ENCODE data around the gene ZFPM1. TPM values are rescaled to one million over a fixed set of nuclear protein-coding genes. Genes with fewer than 3 reads are reported as not detected.

Gene ZFPM1
- total RNA-seq, 1 experiment from 2014 or later = 14.6 TPM

GRCh38 chr16:88421301-88421700, 31.8 kb upstream of the ZFPM1 start:
- CTCF ChIA-PET = no interaction called here
- Histone ChIP-seq H3K27ac (ENCODE audit: low read depth, low read length) (no peak overlapping the region), H3K9me2 (ENCODE audit: insufficient read depth) (no peaks in the 10 kb centered on the region), H3K4me3 (replicated peaks in 1 of 2; ENCODE audit: low read depth in 1 of 2, low read length in 2 of 2) (no peak overlapping the region), H3K9me3 (ENCODE audit: control insufficient read depth in 1 of 2, insufficient read depth in 1 of 2, low read depth in 1 of 2, low read length in 2 of 2) (no peaks in the 10 kb centered on the region), H3K36me3 (ENCODE audit: control insufficient read depth in 1 of 2, insufficient read depth in 2 of 2, low read length in 2 of 2) (no peaks in the 10 kb centered on the region), H3K9ac (ENCODE audit: low read length) (no peak overlapping the region), H2AFZ (ENCODE audit: low read depth, low read length, poor library complexity, severe bottlenecking) (no peak overlapping the region), H3K79me2 (ENCODE audit: insufficient read depth, low read length) (no peaks in the 10 kb centered on the region), H3K27me3 (ENCODE audit: insufficient read depth, low read length) (no peaks in the 10 kb centered on the region), H3K4me2 (ENCODE audit: low read length) (no peak overlapping the region), H3K4me1 (ENCODE audit: control insufficient read depth in 1 of 2, insufficient read depth in 2 of 2, low read length in 2 of 2) (no peaks in the 10 kb centered on the region), H4K20me1 (ENCODE audit: insufficient read depth) (no peaks in the 10 kb centered on the region)
- intact Hi-C loops (cut with micrococcal nuclease) = no loop called here
- ATAC-seq (no peak), DNase-seq (ENCODE audit: low read depth, low spot score) (no peak)
- RAD21 ChIA-PET (ENCODE audit: low non-redundant PET in 1 of 2, low total read pairs in 2 of 2, uncharacterized antibody in 2 of 2, unreplicated experiment in 2 of 2) = no interaction called here
- TF ChIP-seq POLR2AphosphoS5 (IDR thresholded peaks at IDR 0.05; ENCODE audit: low read depth, low read length) (no peak), SIN3A (IDR thresholded peaks at IDR 0.05; ENCODE audit: low read depth) (no peak)
- BruUV-seq (replicated peaks) = no TSS peak
- POLR2A ChIA-PET = no interaction called here

DNA sequence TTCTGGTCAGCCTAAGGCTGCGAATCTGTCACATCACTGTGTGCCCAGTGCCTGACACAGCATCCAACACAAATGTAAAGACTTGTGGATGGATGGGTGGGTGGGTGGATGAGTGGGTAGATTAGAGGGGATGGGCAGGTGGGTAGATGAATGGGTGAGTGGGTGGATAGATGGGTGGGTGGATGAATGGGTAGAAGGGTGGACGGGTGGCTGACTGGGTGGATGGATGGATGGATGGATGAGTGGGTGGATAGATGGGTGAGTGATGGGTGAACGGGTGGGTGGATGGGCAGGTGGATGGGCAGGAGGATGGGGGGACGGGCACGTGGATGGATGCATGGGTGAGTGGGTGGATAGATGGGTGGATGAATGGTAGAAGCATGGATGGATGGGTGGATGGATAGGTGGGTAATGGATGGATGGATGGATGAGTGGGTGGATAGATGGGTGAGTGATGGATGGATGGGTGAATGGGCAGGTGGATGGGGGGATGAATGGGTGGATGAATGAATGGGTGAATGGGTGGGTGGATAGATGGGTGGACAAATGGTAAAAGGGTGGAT, 31.1 kb upstream of the ZFPM1 start:
- H3K9ac ChIP-seq (ENCODE audit: low read length) = no peak overlapping the region
- no peaks in the 10 kb centered on the region for H3K9me3 ChIP-seq (ENCODE audit: control insufficient read depth in 1 of 2, insufficient read depth in 1 of 2, low read depth in 1 of 2, low read length in 2 of 2)
- H3K79me2 ChIP-seq (ENCODE audit: insufficient read depth, low read length) = no peaks in the 10 kb centered on the region
- H3K36me3 ChIP-seq (ENCODE audit: control insufficient read depth in 1 of 2, insufficient read depth in 2 of 2, low read length in 2 of 2) = no peaks in the 10 kb centered on the region
- H3K4me3 ChIP-seq (replicated peaks in 1 of 2; ENCODE audit: low read depth in 1 of 2, low read length in 2 of 2) = no peak overlapping the region
- CTCF ChIA-PET = no interaction called here
- POLR2A ChIA-PET = no interaction called here
- no peaks in the 10 kb centered on the region for H3K9me2 ChIP-seq (ENCODE audit: insufficient read depth)
- H2AFZ ChIP-seq (ENCODE audit: low read depth, low read length, poor library complexity, severe bottlenecking) = no peak overlapping the region
- TF ChIP-seq ELF1 (IDR thresholded peaks at IDR 0.05; ENCODE audit: borderline replicate concordance, low read depth) (no peak), SIN3A (IDR thresholded peaks at IDR 0.05; ENCODE audit: low read depth) (no peak), TCF7L2 (IDR thresholded peaks at IDR 0.05; ENCODE audit: borderline replicate concordance, extremely low read depth, insufficient read depth, insufficient read length) (no peak), CBX3 (IDR thresholded peaks at IDR 0.05; ENCODE audit: low read depth) (no peak), ZNF274 (IDR thresholded peaks at IDR 0.05; ENCODE audit: low read depth, low read length) (no peak), ZFX (IDR thresholded peaks at IDR 0.05) (no peak), CTCF (IDR thresholded peaks at IDR 0.05 in 2 of 3, conservative IDR thresholded peaks at IDR 0.05 in 1 of 3; ENCODE audit: borderline replicate concordance in 1 of 3, insufficient read depth in 1 of 3, low read depth in 2 of 3, low read length in 2 of 3) (no peak), SRF (IDR thresholded peaks at IDR 0.05; ENCODE audit: low read depth) (no peak), SP1 (IDR thresholded peaks at IDR 0.05; ENCODE audit: low read depth) (no peak)
- TF ChIP-seq, protein P1, sequence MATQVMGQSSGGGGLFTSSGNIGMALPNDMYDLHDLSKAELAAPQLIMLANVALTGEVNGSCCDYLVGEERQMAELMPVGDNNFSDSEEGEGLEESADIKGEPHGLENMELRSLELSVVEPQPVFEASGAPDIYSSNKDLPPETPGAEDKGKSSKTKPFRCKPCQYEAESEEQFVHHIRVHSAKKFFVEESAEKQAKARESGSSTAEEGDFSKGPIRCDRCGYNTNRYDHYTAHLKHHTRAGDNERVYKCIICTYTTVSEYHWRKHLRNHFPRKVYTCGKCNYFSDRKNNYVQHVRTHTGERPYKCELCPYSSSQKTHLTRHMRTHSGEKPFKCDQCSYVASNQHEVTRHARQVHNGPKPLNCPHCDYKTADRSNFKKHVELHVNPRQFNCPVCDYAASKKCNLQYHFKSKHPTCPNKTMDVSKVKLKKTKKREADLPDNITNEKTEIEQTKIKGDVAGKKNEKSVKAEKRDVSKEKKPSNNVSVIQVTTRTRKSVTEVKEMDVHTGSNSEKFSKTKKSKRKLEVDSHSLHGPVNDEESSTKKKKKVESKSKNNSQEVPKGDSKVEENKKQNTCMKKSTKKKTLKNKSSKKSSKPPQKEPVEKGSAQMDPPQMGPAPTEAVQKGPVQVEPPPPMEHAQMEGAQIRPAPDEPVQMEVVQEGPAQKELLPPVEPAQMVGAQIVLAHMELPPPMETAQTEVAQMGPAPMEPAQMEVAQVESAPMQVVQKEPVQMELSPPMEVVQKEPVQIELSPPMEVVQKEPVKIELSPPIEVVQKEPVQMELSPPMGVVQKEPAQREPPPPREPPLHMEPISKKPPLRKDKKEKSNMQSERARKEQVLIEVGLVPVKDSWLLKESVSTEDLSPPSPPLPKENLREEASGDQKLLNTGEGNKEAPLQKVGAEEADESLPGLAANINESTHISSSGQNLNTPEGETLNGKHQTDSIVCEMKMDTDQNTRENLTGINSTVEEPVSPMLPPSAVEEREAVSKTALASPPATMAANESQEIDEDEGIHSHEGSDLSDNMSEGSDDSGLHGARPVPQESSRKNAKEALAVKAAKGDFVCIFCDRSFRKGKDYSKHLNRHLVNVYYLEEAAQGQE (IDR thresholded peaks at IDR 0.05; ENCODE audit: low read depth) = no peak
- TF ChIP-seq, protein P2, sequence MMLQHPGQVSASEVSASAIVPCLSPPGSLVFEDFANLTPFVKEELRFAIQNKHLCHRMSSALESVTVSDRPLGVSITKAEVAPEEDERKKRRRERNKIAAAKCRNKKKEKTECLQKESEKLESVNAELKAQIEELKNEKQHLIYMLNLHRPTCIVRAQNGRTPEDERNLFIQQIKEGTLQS (IDR thresholded peaks at IDR 0.05) = no peak
- TF ChIP-seq, protein P3, sequence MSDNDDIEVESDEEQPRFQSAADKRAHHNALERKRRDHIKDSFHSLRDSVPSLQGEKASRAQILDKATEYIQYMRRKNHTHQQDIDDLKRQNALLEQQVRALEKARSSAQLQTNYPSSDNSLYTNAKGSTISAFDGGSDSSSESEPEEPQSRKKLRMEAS (IDR thresholded peaks at IDR 0.05) = no peak
- no peak overlapping the region for H3K4me2 ChIP-seq (ENCODE audit: low read length)
- intact Hi-C loops (cut with micrococcal nuclease) = no loop called here
- H3K4me1 ChIP-seq (ENCODE audit: control insufficient read depth in 1 of 2, insufficient read depth in 2 of 2, low read length in 2 of 2) = no peaks in the 10 kb centered on the region
- DNase-seq (ENCODE audit: low read depth, low spot score) = no peak
- H3K27ac ChIP-seq (ENCODE audit: low read depth, low read length) = no peak overlapping the region
- no peak for ATAC-seq
- BruUV-seq (replicated peaks) = no TSS peak
- no peaks in the 10 kb centered on the region for H4K20me1 ChIP-seq (ENCODE audit: insufficient read depth)
- RAD21 ChIA-PET (ENCODE audit: low non-redundant PET in 1 of 2, low total read pairs in 2 of 2, uncharacterized antibody in 2 of 2, unreplicated experiment in 2 of 2) = no interaction called here
- no peaks in the 10 kb centered on the region for H3K27me3 ChIP-seq (ENCODE audit: insufficient read depth, low read length)

Data from HCT116 (cell line).